Measurements from ENCODE around the gene ABHD13. TPM values are rescaled to one million over a fixed set of nuclear protein-coding genes. Genes with fewer than 3 reads are reported as not detected.

ABHD13 gene
- total RNA-seq, 1 experiment from 2014 or later = 3.4 TPM

DNA sequence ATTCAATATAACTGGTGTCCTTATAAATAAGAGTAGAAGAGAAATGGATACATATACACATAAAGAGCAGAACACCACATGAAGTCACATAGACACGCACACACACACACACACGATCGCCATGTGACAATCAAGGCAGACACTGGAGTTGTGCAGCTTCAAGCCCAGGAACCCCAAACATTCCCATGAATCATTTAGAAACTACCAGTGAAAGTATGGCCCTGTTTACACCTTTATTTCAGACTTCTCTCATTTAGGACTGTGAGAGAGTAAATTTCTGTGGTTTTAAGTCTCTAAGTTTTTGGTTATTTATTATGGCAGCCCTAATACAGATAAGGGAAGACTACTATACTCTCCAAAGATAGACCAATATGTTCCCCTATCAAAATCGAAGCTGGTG is 31.0 kb downstream of the ABHD13 start:
- CTCF ChIA-PET = no interaction called here
- Mint-ChIP-seq H3K9me3 (ENCODE audit: low read depth, unreplicated experiment) (no peaks in the 10 kb centered on the region), H3K4me1 (ENCODE audit: low read depth, unreplicated experiment) (no peaks in the 10 kb centered on the region), H3K27me3 (ENCODE audit: unreplicated experiment) (no peaks in the 10 kb centered on the region), H3K27ac (ENCODE audit: unreplicated experiment) (no peak overlapping the region), H3K4me3 (ENCODE audit: low read depth, unreplicated experiment) (no peak overlapping the region), H3K36me3 (ENCODE audit: insufficient read depth, unreplicated experiment) (no peaks in the 10 kb centered on the region)
- TF ChIP-seq CTCF (IDR thresholded peaks at IDR 0.05; ENCODE audit: unreplicated experiment) = no peak
- intact Hi-C loops (cut with micrococcal nuclease; ENCODE audit: unreplicated experiment) = no loop called here
- BruUV-seq (replicated peaks) = no TSS peak
- DNase-seq = no peak

GRCh38 chr13:108257248-108257647 is 39.1 kb downstream of the ABHD13 start:
- no peak for TF ChIP-seq CTCF (IDR thresholded peaks at IDR 0.05; ENCODE audit: unreplicated experiment)
- Mint-ChIP-seq H3K27ac (ENCODE audit: unreplicated experiment) (no peak overlapping the region), H3K36me3 (ENCODE audit: insufficient read depth, unreplicated experiment) (no peaks in the 10 kb centered on the region), H3K4me1 (ENCODE audit: low read depth, unreplicated experiment) (no peaks in the 10 kb centered on the region), H3K9me3 (ENCODE audit: low read depth, unreplicated experiment) (no peaks in the 10 kb centered on the region), H3K27me3 (ENCODE audit: unreplicated experiment) (no peaks in the 10 kb centered on the region), H3K4me3 (ENCODE audit: low read depth, unreplicated experiment) (no peak overlapping the region)
- BruUV-seq (replicated peaks) = no TSS peak
- CTCF ChIA-PET = no interaction called here
- intact Hi-C loops (cut with micrococcal nuclease; ENCODE audit: unreplicated experiment) = no loop called here
- DNase-seq = no peak

- no peaks in the 10 kb centered on the region for H3K4me1 Mint-ChIP-seq (ENCODE audit: low read depth, unreplicated experiment)
- CTCF ChIA-PET = no interaction called here
- H3K27ac Mint-ChIP-seq (ENCODE audit: unreplicated experiment) = no peak overlapping the region
- DNase-seq = no peak
- H3K36me3 Mint-ChIP-seq (ENCODE audit: insufficient read depth, unreplicated experiment) = no peaks in the 10 kb centered on the region
- intact Hi-C loops (cut with micrococcal nuclease; ENCODE audit: unreplicated experiment) = no loop called here
- TF ChIP-seq CTCF (IDR thresholded peaks at IDR 0.05; ENCODE audit: unreplicated experiment) = no peak
- H3K4me3 Mint-ChIP-seq (ENCODE audit: low read depth, unreplicated experiment) = no peak overlapping the region
- no TSS peak for BruUV-seq (replicated peaks)
- H3K9me3 Mint-ChIP-seq (ENCODE audit: low read depth, unreplicated experiment) = no peaks in the 10 kb centered on the region
- no peaks in the 10 kb centered on the region for H3K27me3 Mint-ChIP-seq (ENCODE audit: unreplicated experiment)
Measured at GRCh38 chr13:108263621-108264355, 45.6 kb downstream of the ABHD13 start.

DNA sequence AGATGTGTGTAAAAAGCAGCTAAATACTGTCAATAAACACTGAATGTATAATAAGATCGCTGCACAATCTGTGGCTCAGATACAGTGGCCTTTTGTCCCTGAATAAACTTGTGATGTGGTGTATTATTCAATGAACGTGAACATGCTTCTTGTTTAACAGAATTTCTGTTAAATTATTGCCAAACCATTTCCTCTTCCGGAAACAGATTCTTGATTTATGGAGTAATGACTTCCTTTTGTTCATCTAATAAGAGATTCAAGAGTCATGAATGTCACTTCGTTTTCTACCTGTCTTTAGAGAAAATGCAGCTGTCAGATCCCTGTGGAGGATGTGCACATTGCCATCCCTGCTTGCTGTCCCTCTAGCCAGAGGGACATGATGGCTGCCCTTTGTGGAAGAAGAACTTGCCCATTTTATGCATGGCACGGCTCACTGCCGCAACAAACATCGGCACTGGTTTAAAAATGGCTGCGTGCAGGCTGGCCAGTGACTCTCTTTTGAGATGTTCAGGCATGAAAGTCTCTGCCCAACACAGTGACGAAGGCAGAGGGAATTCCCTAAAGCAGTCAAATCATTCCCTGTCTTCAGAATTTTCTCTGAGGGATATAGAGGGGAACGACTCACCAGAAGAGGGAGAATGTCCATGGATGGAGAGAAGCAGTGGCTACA is 48.3 kb downstream of the ABHD13 start:
- H3K27me3 Mint-ChIP-seq (ENCODE audit: unreplicated experiment) = no peaks in the 10 kb centered on the region
- no peaks in the 10 kb centered on the region for H3K36me3 Mint-ChIP-seq (ENCODE audit: insufficient read depth, unreplicated experiment)
- no peak for DNase-seq
- no peak for TF ChIP-seq CTCF (IDR thresholded peaks at IDR 0.05; ENCODE audit: unreplicated experiment)
- H3K4me1 Mint-ChIP-seq (ENCODE audit: low read depth, unreplicated experiment) = no peaks in the 10 kb centered on the region
- H3K4me3 Mint-ChIP-seq (ENCODE audit: low read depth, unreplicated experiment) = no peak overlapping the region
- CTCF ChIA-PET = no interaction called here
- intact Hi-C loops (cut with micrococcal nuclease; ENCODE audit: unreplicated experiment) = no loop called here
- BruUV-seq (replicated peaks) = no TSS peak
- no peaks in the 10 kb centered on the region for H3K9me3 Mint-ChIP-seq (ENCODE audit: low read depth, unreplicated experiment)
- H3K27ac Mint-ChIP-seq (ENCODE audit: unreplicated experiment) = no peak overlapping the region
